ENCODE measurements around the gene FREM2.

FREM2 gene

GRCh38 chr13:38697628-38698333, 10.9 kb downstream of the FREM2 start:
- no peak for TF ChIP-seq CTCF (IDR thresholded peaks at IDR 0.05; ENCODE audit: insufficient read depth, missing control alignments)
- FAIRE-seq (peak; percentile 6), DNase-seq (ENCODE audit: insufficient read length, low spot score) (no peak)

- no peak for TF ChIP-seq CTCF (IDR thresholded peaks at IDR 0.05; ENCODE audit: insufficient read depth, missing control alignments)
- FAIRE-seq = peak; percentile 78
Observed at GRCh38 chr13:38700051-38700450, 13.2 kb downstream of the FREM2 start.

DNA sequence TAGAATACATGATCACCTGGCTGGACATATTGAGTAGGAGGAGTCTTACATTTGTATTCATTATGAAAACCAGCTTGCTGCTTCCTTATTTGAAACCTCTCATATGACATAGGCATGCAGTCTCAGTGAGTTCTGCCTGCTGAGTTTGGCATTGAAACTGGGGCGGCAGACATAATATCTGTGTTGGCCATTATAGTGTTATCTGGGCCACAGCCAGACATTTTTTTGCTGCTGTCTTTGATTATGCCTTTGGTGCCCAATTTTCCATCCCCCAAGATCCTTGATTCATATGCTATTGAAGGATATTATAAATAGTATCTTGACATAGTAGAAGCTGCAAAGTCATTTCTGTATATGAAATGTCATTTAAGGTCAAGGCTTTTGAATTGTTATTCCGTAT, 15.8 kb downstream of the FREM2 start:
- FAIRE-seq = no peak

More at GRCh38 chr13:38700051-38700450, 13.2 kb downstream of the FREM2 start:
- DNase-seq (ENCODE audit: insufficient read length, low spot score) = no peak

GRCh38 chr13:38703255-38703654, 16.4 kb downstream of the FREM2 start:
- FAIRE-seq (no peak), DNase-seq (ENCODE audit: insufficient read length, low spot score) (no peak)
- TF ChIP-seq CTCF (IDR thresholded peaks at IDR 0.05; ENCODE audit: insufficient read depth, missing control alignments) = no peak

More for the DNA sequence above, 15.8 kb downstream of the FREM2 start:
- DNase-seq (ENCODE audit: insufficient read length, low spot score) = no peak
- TF ChIP-seq CTCF (IDR thresholded peaks at IDR 0.05; ENCODE audit: insufficient read depth, missing control alignments) = no peak

- FAIRE-seq = no peak
- no peak for TF ChIP-seq CTCF (IDR thresholded peaks at IDR 0.05; ENCODE audit: insufficient read depth, missing control alignments)
- DNase-seq (ENCODE audit: insufficient read length, low spot score) = no peak
Observed at GRCh38 chr13:38705365-38705764, 18.5 kb downstream of the FREM2 start.

GRCh38 chr13:38707460-38707859, 20.6 kb downstream of the FREM2 start:
- peak; percentile 61 for FAIRE-seq
- no peak for TF ChIP-seq CTCF (IDR thresholded peaks at IDR 0.05; ENCODE audit: insufficient read depth, missing control alignments)
- no peak for DNase-seq (ENCODE audit: insufficient read length, low spot score)

GRCh38 chr13:38713046-38713445, 26.2 kb downstream of the FREM2 start:
- no peak for DNase-seq (ENCODE audit: insufficient read length, low spot score)
- FAIRE-seq = no peak
- TF ChIP-seq CTCF (IDR thresholded peaks at IDR 0.05; ENCODE audit: insufficient read depth, missing control alignments) = no peak
